HEK293T (cell line): ENCODE results near the gene TSPAN10.

Experiments used
- ARNT ChIP-seq: fragments of 450-650 bp; IDR thresholded peaks from 2 replicates; pipeline ENCODE4 v1.6.1; 2017; ENCODE audit warnings: mild to moderate bottlenecking
- BHLHE40 ChIP-seq: fragments of 450-650 bp; IDR thresholded peaks from 2 replicates; pipeline ENCODE4 v1.6.1; 2016; ENCODE audit warnings: mild to moderate bottlenecking, moderate library complexity, borderline replicate concordance
- ELF4 ChIP-seq: fragments of 450-650 bp; IDR thresholded peaks from 2 replicates; pipeline ENCODE4 v1.6.1; 2017; ENCODE audit warnings: antibody characterized with exemption
- FOXA1 ChIP-seq: fragments of 450-650 bp; IDR thresholded peaks from 2 replicates; pipeline ENCODE4 v1.6.1; 2016; ENCODE audit warnings: mild to moderate bottlenecking
- FOXK2 ChIP-seq: fragments of 450-650 bp; IDR thresholded peaks from 2 replicates; pipeline ENCODE4 v1.6.1; 2016; ENCODE audit warnings: mild to moderate bottlenecking
- FOXM1 ChIP-seq: fragments of 450-650 bp; IDR thresholded peaks from 2 replicates; pipeline ENCODE4 v1.6.1; 2017; ENCODE audit warnings: mild to moderate bottlenecking, borderline replicate concordance
- HDGF ChIP-seq: fragments of 450-650 bp; IDR thresholded peaks from 2 replicates; pipeline ENCODE4 v1.6.1; 2017; ENCODE audit warnings: antibody characterized with exemption, borderline replicate concordance
- LEF1 ChIP-seq: fragments of 450-650 bp; IDR thresholded peaks from 2 replicates; pipeline ENCODE4 v1.6.1; 2017; ENCODE audit warnings: mild to moderate bottlenecking, borderline replicate concordance
- NFRKB ChIP-seq: fragments of 450-650 bp; IDR thresholded peaks from 2 replicates; pipeline ENCODE4 v1.6.1; 2016; ENCODE audit warnings: mild to moderate bottlenecking, moderate library complexity
- SP1 ChIP-seq: fragments of 450-650 bp; IDR thresholded peaks from 2 replicates; pipeline ENCODE4 v1.6.1; 2017
- SUZ12 ChIP-seq: fragments of 450-650 bp; IDR thresholded peaks from 2 replicates; pipeline ENCODE4 v1.6.1; 2016; ENCODE audit warnings: mild to moderate bottlenecking
- TARDBP ChIP-seq: fragments of 450-650 bp; IDR thresholded peaks from 2 replicates; pipeline ENCODE4 v1.6.1; 2016
- ZNF384 ChIP-seq: fragments of 450-650 bp; IDR thresholded peaks from 2 replicates; pipeline ENCODE4 v1.6.1; 2016
- TF ChIP-seq, protein P1 (sequence below): fragments of 450-650 bp; IDR thresholded peaks from 2 replicates; pipeline ENCODE4 v1.6.1; 2016

DNA sequence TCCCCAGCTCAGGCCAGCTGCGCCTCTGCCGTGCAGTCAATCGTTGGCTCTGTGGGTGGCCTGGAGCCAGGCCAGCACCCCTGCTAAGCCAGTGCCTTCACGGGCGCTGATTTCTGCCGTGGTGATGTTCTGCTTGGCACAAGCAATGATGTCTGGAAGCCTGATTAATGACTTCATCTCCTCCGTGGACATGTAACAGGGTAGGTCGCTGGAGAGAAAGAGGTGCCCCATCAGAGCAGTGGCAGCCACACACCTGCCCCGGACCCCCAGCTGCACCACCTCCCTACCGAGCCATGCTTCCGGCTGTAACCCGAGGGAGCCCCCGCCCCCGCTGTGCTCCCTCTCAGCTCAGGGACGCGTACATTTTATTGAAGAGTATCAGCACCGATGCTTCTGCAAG lies 44.7 kb downstream of the TSPAN10 start:
- TF ChIP-seq HDGF = no peak
- TF ChIP-seq TARDBP = no peak
- no peak for TF ChIP-seq SP1
- no peak for TF ChIP-seq SUZ12
- TF ChIP-seq, protein P1, sequence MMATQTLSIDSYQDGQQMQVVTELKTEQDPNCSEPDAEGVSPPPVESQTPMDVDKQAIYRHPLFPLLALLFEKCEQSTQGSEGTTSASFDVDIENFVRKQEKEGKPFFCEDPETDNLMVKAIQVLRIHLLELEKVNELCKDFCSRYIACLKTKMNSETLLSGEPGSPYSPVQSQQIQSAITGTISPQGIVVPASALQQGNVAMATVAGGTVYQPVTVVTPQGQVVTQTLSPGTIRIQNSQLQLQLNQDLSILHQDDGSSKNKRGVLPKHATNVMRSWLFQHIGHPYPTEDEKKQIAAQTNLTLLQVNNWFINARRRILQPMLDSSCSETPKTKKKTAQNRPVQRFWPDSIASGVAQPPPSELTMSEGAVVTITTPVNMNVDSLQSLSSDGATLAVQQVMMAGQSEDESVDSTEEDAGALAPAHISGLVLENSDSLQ = no peak
- no peak for TF ChIP-seq FOXM1
- no peak for TF ChIP-seq ELF4
- TF ChIP-seq ZNF384 = no peak
- no peak for TF ChIP-seq FOXA1
- TF ChIP-seq LEF1 = no peak
- no peak for TF ChIP-seq BHLHE40
- TF ChIP-seq FOXK2 = no peak
- no peak for TF ChIP-seq NFRKB
- TF ChIP-seq ARNT = no peak
